ENCODE results near the gene TAS1R1.

The TAS1R1 gene

GRCh38 chr1:6554907-6555778 is at the start of gene TAS1R1:
TAS1R1 (plus strand) TSS chr1:6555307; CDS start chr1:6555374, 67 bp downstream.
- DNase-seq (ENCODE audit: low spot score): no peak

- no peak for DNase-seq (ENCODE audit: low spot score)
Measured at GRCh38 chr1:6505367-6506209, 49.5 kb upstream of the TAS1R1 start.

- DNase-seq (ENCODE audit: low spot score): no peak
Measured at GRCh38 chr1:6506210-6507036, 48.7 kb upstream of the TAS1R1 start.

GRCh38 chr1:6507037-6507428 is 48.1 kb upstream of the TAS1R1 start:
- no peak for DNase-seq (ENCODE audit: low spot score)

- no peak for DNase-seq (ENCODE audit: low spot score)
Measured at GRCh38 chr1:6507461-6507911, 47.6 kb upstream of the TAS1R1 start.

- no peak for DNase-seq (ENCODE audit: low spot score)
Measured at GRCh38 chr1:6508154-6508815, 46.8 kb upstream of the TAS1R1 start.

GRCh38 chr1:6508816-6509189 is 46.3 kb upstream of the TAS1R1 start:
- no peak for DNase-seq (ENCODE audit: low spot score)

- DNase-seq (ENCODE audit: low spot score): no peak
Measured at GRCh38 chr1:6509220-6509918, 45.7 kb upstream of the TAS1R1 start.

GRCh38 chr1:6509919-6510291 is 45.2 kb upstream of the TAS1R1 start:
- DNase-seq (ENCODE audit: low spot score): peak; percentile 22

- no peak for DNase-seq (ENCODE audit: low spot score)
Measured at GRCh38 chr1:6510493-6510892, 44.6 kb upstream of the TAS1R1 start.

GRCh38 chr1:6511056-6511455 is 44.1 kb upstream of the TAS1R1 start:
- DNase-seq (ENCODE audit: low spot score): no peak

GRCh38 chr1:6511561-6512244 is 43.4 kb upstream of the TAS1R1 start:
- DNase-seq (ENCODE audit: low spot score): no peak

- DNase-seq (ENCODE audit: low spot score): no peak
Measured at GRCh38 chr1:6512245-6512907, 42.7 kb upstream of the TAS1R1 start.

GRCh38 chr1:6512908-6513280 is 42.2 kb upstream of the TAS1R1 start:
- DNase-seq (ENCODE audit: low spot score): no peak

- DNase-seq (ENCODE audit: low spot score): no peak
Measured at GRCh38 chr1:6513320-6513801, 41.7 kb upstream of the TAS1R1 start.

- no peak for DNase-seq (ENCODE audit: low spot score)
Measured at GRCh38 chr1:6515771-6516170, 39.3 kb upstream of the TAS1R1 start.

GRCh38 chr1:6517435-6517851 is 37.7 kb upstream of the TAS1R1 start:
- DNase-seq (ENCODE audit: low spot score): no peak

- no peak for DNase-seq (ENCODE audit: low spot score)
Measured at GRCh38 chr1:6519491-6519934, 35.6 kb upstream of the TAS1R1 start.

GRCh38 chr1:6519935-6520671 is 35.0 kb upstream of the TAS1R1 start:
- DNase-seq (ENCODE audit: low spot score): peak; percentile 32
